GM23338 (cell line): ENCODE results near the gene LNPEP. TPM values are rescaled to one million over a fixed set of nuclear protein-coding genes. Genes with fewer than 3 reads are reported as not detected.

Source experiments
- ATAC-seq: fragments of 200-7000 bp; cut with Tn5 transposase; 3 replicates; pipeline ENCODE4 v1.9.1; 2020
- DNase-seq: peaks from one replicate; pipeline ENCODE4 v3.0.0-alpha.2; 2015; ENCODE audit warnings: low spot score
- H2AFZ ChIP-seq: fragments of 200-600 bp; sonication (generic); 2 replicates; pipeline ENCODE4 v1.8.0; 2016; ENCODE audit warnings: antibody characterized with exemption, mild to moderate bottlenecking, moderate library complexity
- H3F3A ChIP-seq: fragments of 200-600 bp; sonication (generic); replicated peaks from 2 replicates; pipeline ENCODE4 v1.8.0; 2017; ENCODE audit warnings: antibody characterized with exemption, mixed run types, low read depth
- H3K27ac ChIP-seq: fragments of 200-600 bp; sonication (generic); 2 replicates; pipeline ENCODE4 v1.6.1; 2016; ENCODE audit warnings: low read depth
- H3K27me3 ChIP-seq: fragments of 200-600 bp; sonication (generic); 2 replicates; pipeline ENCODE4 v1.8.0; 2016; ENCODE audit warnings: mild to moderate bottlenecking, mixed run types, moderate library complexity; ENCODE audit not compliant: insufficient read depth
- H3K36me3 ChIP-seq: fragments of 200-600 bp; sonication (generic); 2 replicates; pipeline ENCODE4 v1.8.0; 2016; ENCODE audit warnings: mild to moderate bottlenecking; ENCODE audit not compliant: insufficient read depth
- H3K4me1 ChIP-seq: fragments of 200-600 bp; sonication (generic); 2 replicates; pipeline ENCODE4 v1.8.0; 2016; ENCODE audit warnings: mild to moderate bottlenecking, moderate library complexity; ENCODE audit not compliant: insufficient read depth
- H3K4me2 ChIP-seq: fragments of 200-600 bp; sonication (generic); 2 replicates; pipeline ENCODE4 v1.7.1; 2017; ENCODE audit warnings: mixed run types
- H3K4me3 ChIP-seq: fragments of 200-600 bp; sonication (generic); 2 replicates; pipeline ENCODE4 v1.6.1; 2016; ENCODE audit warnings: mixed run types
- H3K79me2 ChIP-seq: fragments of 200-600 bp; sonication (generic); replicated peaks from 2 replicates; pipeline ENCODE4 v1.8.0; 2017; ENCODE audit warnings: mild to moderate bottlenecking; ENCODE audit not compliant: insufficient read depth
- H3K9me2 ChIP-seq: fragments of 200-600 bp; sonication (generic); 2 replicates; pipeline ENCODE4 v1.8.0; 2017; ENCODE audit not compliant: insufficient read depth
- H4K20me1 ChIP-seq: fragments of 200-600 bp; sonication (generic); replicated peaks from 2 replicates; pipeline ENCODE4 v1.8.0; 2017; ENCODE audit warnings: mild to moderate bottlenecking; ENCODE audit not compliant: insufficient read depth
- H3K27ac Mint-ChIP-seq: 2 replicates; pipeline ENCODE4 v1.8.0; 2020; ENCODE audit warnings: inconsistent platforms, mild to moderate bottlenecking, moderate library complexity, mixed read lengths
- H3K27me3 Mint-ChIP-seq: 3 replicates; pipeline ENCODE4 v1.8.0; 2022; ENCODE audit warnings: low read depth, mild to moderate bottlenecking, moderate library complexity, mixed read lengths, inconsistent platforms; ENCODE audit not compliant: insufficient read depth, poor library complexity
- H3K36me3 Mint-ChIP-seq: 3 replicates; pipeline ENCODE4 v1.8.0; 2021; ENCODE audit warnings: low read depth, mild to moderate bottlenecking, inconsistent platforms, moderate library complexity, mixed read lengths
- H3K4me1 Mint-ChIP-seq: 3 replicates; pipeline ENCODE4 v1.8.0; 2020; ENCODE audit warnings: mild to moderate bottlenecking, inconsistent platforms, mixed read lengths
- H3K4me3 Mint-ChIP-seq: 3 replicates; pipeline ENCODE4 v1.8.0; 2021; ENCODE audit warnings: moderate library complexity, mild to moderate bottlenecking, inconsistent platforms, mixed read lengths
- H3K9me3 Mint-ChIP-seq: 3 replicates; pipeline ENCODE4 v1.8.0; 2020; ENCODE audit warnings: moderate library complexity, mild to moderate bottlenecking, inconsistent platforms, mixed read lengths
- EZH2 ChIP-seq: fragments of 200-600 bp; sonication (generic); IDR thresholded peaks from one replicate; pipeline ENCODE4 v1.8.0; 2017; ENCODE audit warnings: antibody characterized with exemption, mild to moderate bottlenecking, low read depth; ENCODE audit not compliant: unreplicated experiment
- EZH2phosphoT487 ChIP-seq: fragments of 200-600 bp; sonication (generic); IDR thresholded peaks from one replicate; pipeline ENCODE4 v1.8.1; 2018; ENCODE audit warnings: antibody characterized with exemption; ENCODE audit not compliant: unreplicated experiment
- JUNB ChIP-seq: IDR thresholded peaks from one replicate; pipeline ENCODE4 v1.6.1; 2016; ENCODE audit warnings: antibody characterized with exemption; ENCODE audit not compliant: unreplicated experiment
- NANOG ChIP-seq: IDR thresholded peaks from 2 replicates; pipeline ENCODE4 v1.6.1; 2016; ENCODE audit warnings: antibody characterized with exemption, borderline replicate concordance
- STAT1 ChIP-seq: IDR thresholded peaks from one replicate; pipeline ENCODE4 v1.6.1; 2016; ENCODE audit warnings: antibody characterized with exemption; ENCODE audit not compliant: unreplicated experiment
- ZNF114 ChIP-seq: fragments of 250-450 bp; sonication (Bioruptor Pico); IDR thresholded peaks from 2 replicates; pipeline ENCODE4 v1.5.0; 2020; ENCODE audit warnings: mild to moderate bottlenecking, moderate library complexity
- ZNF331 ChIP-seq: fragments of 250-450 bp; sonication (Bioruptor Pico); IDR thresholded peaks from 2 replicates; pipeline ENCODE4 v1.5.0; 2020; ENCODE audit warnings: low read depth, mild to moderate bottlenecking, moderate library complexity
- polyA plus RNA-seq: library from polyadenylated mRNA; unstranded; fragments of >200 nt; fragmentation: Nextera tagmentation; extraction: Ambion mirVana; gene quantifications from 2 replicates; pipeline ENCODE4 v1.2.1, GENCODE V29; 2016
- total RNA-seq: library from RNA; depleted of rRNA; stranded (reverse); fragments of >200 nt; shearing (Covaris generic); gene quantifications from 2 replicates; pipeline ENCODE4 v1.2.3, GENCODE V29; 2014
- TF ChIP-seq, protein P1 (sequence below): IDR thresholded peaks from one replicate; pipeline ENCODE4 v1.6.1; 2018; ENCODE audit warnings: antibody characterized with exemption; ENCODE audit not compliant: unreplicated experiment
- TF ChIP-seq, protein P2 (sequence below): IDR thresholded peaks from 2 replicates; pipeline ENCODE4 v1.6.1; 2016; ENCODE audit warnings: antibody characterized with exemption

Gene LNPEP
- total and polyA plus RNA-seq, 2 experiments from 2014 or later: 1.2 to 8.3 TPM

DNA sequence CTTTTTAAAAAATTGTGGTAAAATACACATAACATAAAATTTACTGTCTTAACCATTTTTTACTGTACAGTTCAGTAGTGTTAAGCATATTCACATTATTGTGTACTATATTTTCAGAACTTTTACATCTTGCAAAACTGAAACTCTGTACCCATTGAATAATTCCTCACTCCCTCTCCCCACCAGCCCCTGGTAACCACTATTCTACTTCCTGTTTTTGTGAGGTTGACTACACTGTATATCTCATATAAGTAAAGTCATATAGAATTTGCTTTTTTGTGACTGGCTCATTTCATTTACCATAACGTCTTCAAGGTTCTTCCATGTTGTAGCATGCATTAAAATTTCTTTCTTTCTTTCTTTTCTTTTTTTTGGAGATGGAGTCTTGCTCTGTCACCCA lies 87.0 kb downstream of the LNPEP start:
- no peaks in the 10 kb centered on the region for H3K36me3 ChIP-seq
- H3K4me1 Mint-ChIP-seq: peaks cover 6% of the 10 kb centered on the region; the same call in 2 of the 3 replicates
- no peak overlapping the region for H3K4me2 ChIP-seq
- H3K4me1 ChIP-seq: no peaks in the 10 kb centered on the region
- H3K79me2 ChIP-seq: no peaks in the 10 kb centered on the region
- H3F3A ChIP-seq: no peaks in the 10 kb centered on the region
- 0 out of 2 replicates have a peak, but pooled peaks cover 4% of the 10 kb centered on the region for H3K9me2 ChIP-seq
- TF ChIP-seq, protein P1, sequence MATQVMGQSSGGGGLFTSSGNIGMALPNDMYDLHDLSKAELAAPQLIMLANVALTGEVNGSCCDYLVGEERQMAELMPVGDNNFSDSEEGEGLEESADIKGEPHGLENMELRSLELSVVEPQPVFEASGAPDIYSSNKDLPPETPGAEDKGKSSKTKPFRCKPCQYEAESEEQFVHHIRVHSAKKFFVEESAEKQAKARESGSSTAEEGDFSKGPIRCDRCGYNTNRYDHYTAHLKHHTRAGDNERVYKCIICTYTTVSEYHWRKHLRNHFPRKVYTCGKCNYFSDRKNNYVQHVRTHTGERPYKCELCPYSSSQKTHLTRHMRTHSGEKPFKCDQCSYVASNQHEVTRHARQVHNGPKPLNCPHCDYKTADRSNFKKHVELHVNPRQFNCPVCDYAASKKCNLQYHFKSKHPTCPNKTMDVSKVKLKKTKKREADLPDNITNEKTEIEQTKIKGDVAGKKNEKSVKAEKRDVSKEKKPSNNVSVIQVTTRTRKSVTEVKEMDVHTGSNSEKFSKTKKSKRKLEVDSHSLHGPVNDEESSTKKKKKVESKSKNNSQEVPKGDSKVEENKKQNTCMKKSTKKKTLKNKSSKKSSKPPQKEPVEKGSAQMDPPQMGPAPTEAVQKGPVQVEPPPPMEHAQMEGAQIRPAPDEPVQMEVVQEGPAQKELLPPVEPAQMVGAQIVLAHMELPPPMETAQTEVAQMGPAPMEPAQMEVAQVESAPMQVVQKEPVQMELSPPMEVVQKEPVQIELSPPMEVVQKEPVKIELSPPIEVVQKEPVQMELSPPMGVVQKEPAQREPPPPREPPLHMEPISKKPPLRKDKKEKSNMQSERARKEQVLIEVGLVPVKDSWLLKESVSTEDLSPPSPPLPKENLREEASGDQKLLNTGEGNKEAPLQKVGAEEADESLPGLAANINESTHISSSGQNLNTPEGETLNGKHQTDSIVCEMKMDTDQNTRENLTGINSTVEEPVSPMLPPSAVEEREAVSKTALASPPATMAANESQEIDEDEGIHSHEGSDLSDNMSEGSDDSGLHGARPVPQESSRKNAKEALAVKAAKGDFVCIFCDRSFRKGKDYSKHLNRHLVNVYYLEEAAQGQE: no peak
- TF ChIP-seq STAT1 (no peak), NANOG (no peak), JUNB (no peak), EZH2phosphoT487 (no peak), ZNF331 (CRISPR knock-in tag) (no peak), EZH2 (no peak), ZNF114 (CRISPR knock-in tag) (no peak)
- TF ChIP-seq, protein P2, sequence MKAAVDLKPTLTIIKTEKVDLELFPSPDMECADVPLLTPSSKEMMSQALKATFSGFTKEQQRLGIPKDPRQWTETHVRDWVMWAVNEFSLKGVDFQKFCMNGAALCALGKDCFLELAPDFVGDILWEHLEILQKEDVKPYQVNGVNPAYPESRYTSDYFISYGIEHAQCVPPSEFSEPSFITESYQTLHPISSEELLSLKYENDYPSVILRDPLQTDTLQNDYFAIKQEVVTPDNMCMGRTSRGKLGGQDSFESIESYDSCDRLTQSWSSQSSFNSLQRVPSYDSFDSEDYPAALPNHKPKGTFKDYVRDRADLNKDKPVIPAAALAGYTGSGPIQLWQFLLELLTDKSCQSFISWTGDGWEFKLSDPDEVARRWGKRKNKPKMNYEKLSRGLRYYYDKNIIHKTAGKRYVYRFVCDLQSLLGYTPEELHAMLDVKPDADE: no peak
- DNase-seq (no peak), ATAC-seq (no peak)
- no peak overlapping the region for H2AFZ ChIP-seq
- H4K20me1 ChIP-seq: no peaks in the 10 kb centered on the region
- no peak overlapping the region for H3K4me3 Mint-ChIP-seq
- H3K27ac ChIP-seq: no peak overlapping the region
- H3K36me3 Mint-ChIP-seq: no peaks in the 10 kb centered on the region
- H3K27me3 ChIP-seq: no peaks in the 10 kb centered on the region
- no peak overlapping the region for H3K27ac Mint-ChIP-seq
- H3K4me3 ChIP-seq: no peak overlapping the region
- H3K9me3 Mint-ChIP-seq: no peaks in the 10 kb centered on the region
- peaks cover 2% of the 10 kb centered on the region for H3K27me3 Mint-ChIP-seq

DNA sequence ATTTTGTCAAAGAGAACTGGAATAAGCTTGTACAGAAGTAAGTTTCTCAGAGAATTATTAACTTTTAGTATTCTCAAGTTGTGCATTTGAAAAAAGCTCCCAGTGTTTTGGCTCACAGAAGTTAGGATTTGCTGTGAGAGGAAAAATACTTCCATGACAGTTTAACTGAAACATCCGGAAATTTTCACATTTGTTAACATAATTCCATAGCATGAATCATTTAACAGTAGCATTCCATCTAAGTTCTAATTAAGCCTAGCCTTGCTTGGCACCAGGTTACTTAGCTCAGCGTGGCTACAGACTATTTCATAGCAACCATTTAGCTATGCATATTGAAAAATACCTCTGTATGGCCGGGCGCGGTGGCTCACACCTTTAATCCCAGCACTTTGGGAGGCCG lies 90.8 kb downstream of the LNPEP start:
- no peaks in the 10 kb centered on the region for H3F3A ChIP-seq
- no peaks in the 10 kb centered on the region for H3K79me2 ChIP-seq
- no peaks in the 10 kb centered on the region for H3K9me2 ChIP-seq
- no peaks in the 10 kb centered on the region for H3K27me3 ChIP-seq
- no peaks in the 10 kb centered on the region for H3K36me3 Mint-ChIP-seq
- no peak overlapping the region for H3K27ac ChIP-seq
- no peaks in the 10 kb centered on the region for H3K27me3 Mint-ChIP-seq
- no peak for DNase-seq
- H2AFZ ChIP-seq: no peak overlapping the region
- no peaks in the 10 kb centered on the region for H4K20me1 ChIP-seq
- H3K9me3 Mint-ChIP-seq: no peaks in the 10 kb centered on the region
- ATAC-seq: no peak
- no peaks in the 10 kb centered on the region for H3K36me3 ChIP-seq
- no peaks in the 10 kb centered on the region for H3K4me1 ChIP-seq
- H3K4me2 ChIP-seq: no peak overlapping the region
- no peak for TF ChIP-seq EZH2phosphoT487
- H3K4me3 Mint-ChIP-seq: no peak overlapping the region
- no peak overlapping the region for H3K27ac Mint-ChIP-seq
- H3K4me3 ChIP-seq: no peak overlapping the region
- H3K4me1 Mint-ChIP-seq: no peaks in the 10 kb centered on the region
